ENCODE data around the gene BAG1.

DNA sequence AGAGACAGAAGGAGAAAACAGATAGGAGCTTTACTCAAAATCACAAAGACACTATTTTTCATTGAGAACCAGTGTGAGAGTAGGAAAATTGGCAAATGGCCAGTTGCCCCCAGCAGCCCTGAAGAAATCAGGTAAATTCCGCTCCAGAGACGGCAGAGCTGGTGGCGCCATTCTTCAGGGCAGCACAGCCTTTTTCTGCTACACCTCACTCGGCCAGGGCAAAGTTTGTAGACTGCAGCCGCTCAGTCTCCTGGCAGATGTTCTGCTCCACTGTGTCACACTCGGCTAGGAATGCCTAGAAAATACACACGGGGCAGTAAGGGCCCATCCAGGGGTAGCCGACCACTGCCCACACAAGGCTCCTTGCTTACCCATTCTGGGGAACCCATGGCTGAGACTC is 9.5 kb downstream of the BAG1 start:
- TF ChIP-seq, protein P1, sequence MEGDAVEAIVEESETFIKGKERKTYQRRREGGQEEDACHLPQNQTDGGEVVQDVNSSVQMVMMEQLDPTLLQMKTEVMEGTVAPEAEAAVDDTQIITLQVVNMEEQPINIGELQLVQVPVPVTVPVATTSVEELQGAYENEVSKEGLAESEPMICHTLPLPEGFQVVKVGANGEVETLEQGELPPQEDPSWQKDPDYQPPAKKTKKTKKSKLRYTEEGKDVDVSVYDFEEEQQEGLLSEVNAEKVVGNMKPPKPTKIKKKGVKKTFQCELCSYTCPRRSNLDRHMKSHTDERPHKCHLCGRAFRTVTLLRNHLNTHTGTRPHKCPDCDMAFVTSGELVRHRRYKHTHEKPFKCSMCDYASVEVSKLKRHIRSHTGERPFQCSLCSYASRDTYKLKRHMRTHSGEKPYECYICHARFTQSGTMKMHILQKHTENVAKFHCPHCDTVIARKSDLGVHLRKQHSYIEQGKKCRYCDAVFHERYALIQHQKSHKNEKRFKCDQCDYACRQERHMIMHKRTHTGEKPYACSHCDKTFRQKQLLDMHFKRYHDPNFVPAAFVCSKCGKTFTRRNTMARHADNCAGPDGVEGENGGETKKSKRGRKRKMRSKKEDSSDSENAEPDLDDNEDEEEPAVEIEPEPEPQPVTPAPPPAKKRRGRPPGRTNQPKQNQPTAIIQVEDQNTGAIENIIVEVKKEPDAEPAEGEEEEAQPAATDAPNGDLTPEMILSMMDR (conservative IDR thresholded peaks at IDR 0.05; ENCODE audit: low read depth, low read length) = no peak
- TF ChIP-seq EZH2 (IDR thresholded peaks at IDR 0.05; ENCODE audit: borderline replicate concordance, low read depth, low read length, poor library complexity, severe bottlenecking) = no peak
